IPS-20b (cell line): ENCODE results near the gene ETV1.
"Not testable (repeated sequence)": the region's sequence is repeated elsewhere in the genome, so short reads cannot be mapped to it uniquely, and the experiment has no call there.

Source experiments
- H3K27ac ChIP-seq: one replicate; pipeline ENCODE4 v1.5.1; 2013; ENCODE audit warnings: low read length
- H3K27me3 ChIP-seq: 2 replicates; pipeline ENCODE4 v1.6.1; 2013; ENCODE audit warnings: mild to moderate bottlenecking, low read length, inconsistent platforms; ENCODE audit not compliant: insufficient read depth
- H3K36me3 ChIP-seq: 2 replicates; pipeline ENCODE4 v1.6.1; 2013; ENCODE audit warnings: low read depth, mild to moderate bottlenecking, inconsistent platforms, low read length, moderate library complexity; ENCODE audit not compliant: insufficient read depth
- H3K4me1 ChIP-seq: 2 replicates; pipeline ENCODE4 v1.6.1; 2013; ENCODE audit warnings: mild to moderate bottlenecking, control low read depth, inconsistent platforms, low read length, moderate library complexity; ENCODE audit not compliant: insufficient read depth
- H3K4me3 ChIP-seq: 2 replicates; pipeline ENCODE4 v1.5.1; 2013; ENCODE audit warnings: mild to moderate bottlenecking, low read length, inconsistent platforms
- H3K9ac ChIP-seq: 2 replicates; pipeline ENCODE4 v1.6.1; 2013; ENCODE audit warnings: low read depth, mild to moderate bottlenecking, inconsistent platforms, low read length, moderate library complexity
- H3K9me3 ChIP-seq: 2 replicates; pipeline ENCODE4 v1.6.1; 2013; ENCODE audit warnings: mild to moderate bottlenecking, low read depth, low read length, inconsistent platforms; ENCODE audit not compliant: insufficient read depth

ETV1 gene

GRCh38 chr7:13920053-13920697 lies 69.3 kb downstream of the ETV1 start:
- no peaks in the 10 kb centered on the region for H3K4me1 ChIP-seq
- no peak overlapping the region for H3K27ac ChIP-seq
- peaks cover 24% of the 10 kb centered on the region; the same call in 1 of the 2 replicates for H3K36me3 ChIP-seq
- H3K9me3 ChIP-seq = no peaks in the 10 kb centered on the region
- no peak overlapping the region for H3K4me3 ChIP-seq
- H3K27me3 ChIP-seq = no peaks in the 10 kb centered on the region
- no peak overlapping the region for H3K9ac ChIP-seq

- H3K27ac ChIP-seq = not testable (repeated sequence)
Measured at GRCh38 chr7:13918333-13918732, 71.1 kb downstream of the ETV1 start.

GRCh38 chr7:13917103-13917502 lies 72.4 kb downstream of the ETV1 start:
- not testable (repeated sequence) for H3K9ac ChIP-seq, H3K27ac ChIP-seq, H3K4me1 ChIP-seq, H3K9me3 ChIP-seq, H3K4me3 ChIP-seq, H3K36me3 ChIP-seq, H3K27me3 ChIP-seq

More at GRCh38 chr7:13918333-13918732, 71.1 kb downstream of the ETV1 start:
- H3K4me3 ChIP-seq, H3K27me3 ChIP-seq, H3K9me3 ChIP-seq, H3K4me1 ChIP-seq, H3K9ac ChIP-seq: not testable (repeated sequence)
- peaks cover 17% of the 10 kb centered on the region; the same call in 1 of the 2 replicates for H3K36me3 ChIP-seq

GRCh38 chr7:13915891-13916290 lies 73.6 kb downstream of the ETV1 start:
- Histone ChIP-seq H3K4me1 (no peaks in the 10 kb centered on the region), H3K27ac (no peak overlapping the region)

GRCh38 chr7:13912715-13913278 lies 76.7 kb downstream of the ETV1 start:
- no peak overlapping the region for H3K4me3 ChIP-seq
- no peaks in the 10 kb centered on the region for H3K27me3 ChIP-seq
- no peaks in the 10 kb centered on the region for H3K9me3 ChIP-seq
- H3K4me1 ChIP-seq = peaks cover 13% of the 10 kb centered on the region; the same call in 1 of the 2 replicates
- H3K36me3 ChIP-seq = peaks cover 40% of the 10 kb centered on the region; the same call in 1 of the 2 replicates
- H3K27ac ChIP-seq = no peak overlapping the region
- H3K9ac ChIP-seq = no peak overlapping the region

More at GRCh38 chr7:13915891-13916290, 73.6 kb downstream of the ETV1 start:
- Histone ChIP-seq H3K4me3 (no peak overlapping the region), H3K27me3 (no peaks in the 10 kb centered on the region), H3K9me3 (no peaks in the 10 kb centered on the region), H3K36me3 (peaks cover 14% of the 10 kb centered on the region; the same call in 1 of the 2 replicates), H3K9ac (no peak overlapping the region)

- no peak overlapping the region for H3K4me3 ChIP-seq
- no peaks in the 10 kb centered on the region for H3K9me3 ChIP-seq
- H3K27ac ChIP-seq = no peak overlapping the region
- H3K27me3 ChIP-seq = no peaks in the 10 kb centered on the region
- H3K4me1 ChIP-seq = peaks cover 13% of the 10 kb centered on the region; the same call in 1 of the 2 replicates
- H3K36me3 ChIP-seq = peaks cover 49% of the 10 kb centered on the region; the same call in 1 of the 2 replicates
- H3K9ac ChIP-seq = no peak overlapping the region
Measured at GRCh38 chr7:13911909-13912308, 77.6 kb downstream of the ETV1 start.

GRCh38 chr7:13910805-13911551 lies 78.5 kb downstream of the ETV1 start:
- Histone ChIP-seq H3K36me3 (peaks cover 58% of the 10 kb centered on the region; the same call in 1 of the 2 replicates), H3K4me3 (no peak overlapping the region), H3K27ac (no peak overlapping the region), H3K4me1 (peaks cover 13% of the 10 kb centered on the region; the same call in 1 of the 2 replicates), H3K9me3 (no peaks in the 10 kb centered on the region), H3K9ac (no peak overlapping the region), H3K27me3 (no peaks in the 10 kb centered on the region)

GRCh38 chr7:13908667-13909397 lies 80.6 kb downstream of the ETV1 start:
- Histone ChIP-seq H3K27ac (peak overlapping the region; percentile 2), H3K4me3 (no peak overlapping the region)

GRCh38 chr7:13907831-13908230 lies 81.6 kb downstream of the ETV1 start:
- Histone ChIP-seq H3K36me3 (peaks cover 78% of the 10 kb centered on the region; the same call in 1 of the 2 replicates), H3K4me3 (no peak overlapping the region), H3K9me3 (no peaks in the 10 kb centered on the region), H3K4me1 (peaks cover 13% of the 10 kb centered on the region; the same call in 1 of the 2 replicates), H3K27ac (no peak overlapping the region), H3K9ac (no peak overlapping the region; the same call in 1 of the 2 replicates), H3K27me3 (no peaks in the 10 kb centered on the region)

More at GRCh38 chr7:13908667-13909397, 80.6 kb downstream of the ETV1 start:
- H3K36me3 ChIP-seq = peaks cover 74% of the 10 kb centered on the region; the same call in 1 of the 2 replicates
- H3K9ac ChIP-seq = no peak overlapping the region
- H3K27me3 ChIP-seq = no peaks in the 10 kb centered on the region
- H3K9me3 ChIP-seq = no peaks in the 10 kb centered on the region
- H3K4me1 ChIP-seq = peaks cover 13% of the 10 kb centered on the region; the same call in 1 of the 2 replicates

GRCh38 chr7:13904689-13905088 lies 84.8 kb downstream of the ETV1 start:
- Histone ChIP-seq H3K27me3 (no peaks in the 10 kb centered on the region), H3K4me3 (no peak overlapping the region), H3K27ac (no peak overlapping the region), H3K4me1 (peaks cover 10% of the 10 kb centered on the region; the same call in 1 of the 2 replicates), H3K9ac (no peak overlapping the region), H3K36me3 (peaks cover 88% of the 10 kb centered on the region), H3K9me3 (no peaks in the 10 kb centered on the region)

GRCh38 chr7:13904007-13904406 lies 85.5 kb downstream of the ETV1 start:
- Histone ChIP-seq H3K27ac (no peak overlapping the region), H3K36me3 (peaks cover 87% of the 10 kb centered on the region), H3K27me3 (no peaks in the 10 kb centered on the region), H3K9ac (no peak overlapping the region), H3K4me3 (no peak overlapping the region), H3K9me3 (no peaks in the 10 kb centered on the region), H3K4me1 (peaks cover 7% of the 10 kb centered on the region; the same call in 1 of the 2 replicates)
